CD14-positive monocyte (primary cell): ENCODE data around the gene EIF4G2. TPM values are rescaled to one million over a fixed set of nuclear protein-coding genes. Genes with fewer than 3 reads are reported as not detected.

Source experiments
- DNase-seq, 3 donors: peaks; one replicate each; pipeline ENCODE4 v3.0.0-alpha.2; 2011 to 2022
- H2AFZ ChIP-seq: 2 replicates; pipeline ENCODE4 v1.6.0; 2012; ENCODE audit warnings: mild to moderate bottlenecking, low read depth, low read length, inconsistent platforms; ENCODE audit not compliant: insufficient read depth, poor library complexity, severe bottlenecking
- H3K27ac ChIP-seq, 2 donors: 1 replicate in 1 of 2; 2 replicates in 1 of 2; pipeline ENCODE4 v1.5.1; 2012 to 2013; ENCODE audit warnings: low read length in 2 of 2, control low read depth in 1 of 2, inconsistent platforms in 1 of 2, low read depth in 1 of 2, mild to moderate bottlenecking in 1 of 2
- H3K27me3 ChIP-seq, 2 donors: one replicate each; pipeline versions ENCODE4 v1.6.0 to v1.6.1; 2011 to 2013; ENCODE audit warnings: low read length in 2 of 2; ENCODE audit not compliant: control insufficient read depth in 2 of 2, insufficient read depth in 2 of 2
- H3K36me3 ChIP-seq, 2 donors: replicated peaks in 1 of 2; 1 replicate in 1 of 2; 2 replicates in 1 of 2; pipeline versions ENCODE4 v1.5.1 to v1.6.1; 2012 to 2013; ENCODE audit warnings: low read length in 2 of 2, control low read depth in 1 of 2, inconsistent platforms in 1 of 2, mild to moderate bottlenecking in 1 of 2; ENCODE audit not compliant: insufficient read depth in 2 of 2, control insufficient read depth in 1 of 2
- H3K4me1 ChIP-seq, 2 donors: 1 replicate in 1 of 2; 2 replicates in 1 of 2; pipeline versions ENCODE4 v1.5.1 to v1.6.1; 2012 to 2013; ENCODE audit warnings: low read length in 2 of 2, control low read depth in 1 of 2, inconsistent platforms in 1 of 2, mild to moderate bottlenecking in 1 of 2, moderate library complexity in 1 of 2; ENCODE audit not compliant: insufficient read depth in 2 of 2, control insufficient read depth in 1 of 2
- H3K4me2 ChIP-seq: replicated peaks from 2 replicates; pipeline ENCODE3; 2012; ENCODE audit warnings: low read length, moderate library complexity, mild to moderate bottlenecking; ENCODE audit not compliant: poor library complexity, severe bottlenecking; ENCODE audit errors: extremely low read depth
- H3K4me3 ChIP-seq, 3 experiments: fragments of 200-600 bp in 1 of 3; sonication (generic) in 1 of 3; replicated peaks in 1 of 3; 1 replicate in 2 of 3; 2 replicates in 1 of 3; pipeline ENCODE4 v1.5.1; 2011 to 2013; ENCODE audit warnings: low read length in 3 of 3, mild to moderate bottlenecking in 3 of 3, control low read depth in 2 of 3, low read depth in 2 of 3, inconsistent platforms in 1 of 3, moderate library complexity in 1 of 3
- H3K79me2 ChIP-seq: 2 replicates; pipeline ENCODE4 v1.6.0; 2012; ENCODE audit warnings: mild to moderate bottlenecking, control low read depth, inconsistent platforms, low read length, moderate library complexity; ENCODE audit not compliant: insufficient read depth
- H3K9ac ChIP-seq: 2 replicates; pipeline ENCODE4 v1.6.0; 2017; ENCODE audit warnings: low read length, mild to moderate bottlenecking; ENCODE audit not compliant: insufficient read depth, poor library complexity, severe bottlenecking
- H3K9me3 ChIP-seq, 2 donors: replicated peaks in 1 of 2; 1 replicate in 1 of 2; 2 replicates in 1 of 2; pipeline versions ENCODE4 v1.5.1 to v1.6.1; 2012 to 2013; ENCODE audit warnings: low read length in 2 of 2, control low read depth in 1 of 2; ENCODE audit not compliant: control insufficient read depth in 1 of 2, insufficient read depth in 1 of 2
- H4K20me1 ChIP-seq: 2 replicates; pipeline ENCODE4 v1.6.0; 2012; ENCODE audit warnings: mild to moderate bottlenecking, low read length, control low read depth, moderate library complexity; ENCODE audit not compliant: insufficient read depth
- H3K27ac Mint-ChIP-seq, 7 donors: one replicate each; pipeline ENCODE4 v1.8.0; 2020; ENCODE audit warnings: mild to moderate bottlenecking in 7 of 7, mixed read lengths in 7 of 7, moderate library complexity in 6 of 7, inconsistent platforms in 2 of 7
- H3K27me3 Mint-ChIP-seq, 3 donors: one replicate each; pipeline ENCODE4 v1.8.0; 2021 to 2022; ENCODE audit warnings: low read depth in 3 of 3, mild to moderate bottlenecking in 3 of 3, mixed read lengths in 3 of 3, moderate library complexity in 3 of 3, inconsistent platforms in 1 of 3
- H3K36me3 Mint-ChIP-seq, 2 donors: one replicate each; pipeline ENCODE4 v1.8.0; 2020; ENCODE audit warnings: mixed read lengths in 2 of 2, inconsistent platforms in 1 of 2, mild to moderate bottlenecking in 1 of 2
- H3K4me1 Mint-ChIP-seq: one replicate; pipeline ENCODE4 v1.8.0; 2020; ENCODE audit warnings: mild to moderate bottlenecking, mixed read lengths
- H3K4me3 Mint-ChIP-seq, 2 donors: one replicate each; pipeline ENCODE4 v1.8.0; 2020; ENCODE audit warnings: mild to moderate bottlenecking in 2 of 2, mixed read lengths in 2 of 2, moderate library complexity in 1 of 2
- H3K9me3 Mint-ChIP-seq, 7 donors: one replicate each; pipeline ENCODE4 v1.8.0; 2020 to 2022; ENCODE audit warnings: mixed read lengths in 7 of 7, mild to moderate bottlenecking in 6 of 7, moderate library complexity in 6 of 7, inconsistent platforms in 2 of 7
- WGBS: methylation state at CpG from one replicate; pipeline ENCODE4 v1.1.5; 2013; ENCODE audit warnings: missing lambda C conversion rate; ENCODE audit not compliant: insufficient coverage; 5-methylcytosine and 5-hydroxymethylcytosine counted together
- intact Hi-C, 2 donors: fragments of 100-400 bp; cut with micrococcal nuclease; formaldehyde crosslinking; loops; one replicate each; pipeline versions ENCODE4 v1.15.0 to v1.15.1; 2023
- polyA plus RNA-seq, 3 donors: library from polyadenylated mRNA; depleted of rRNA in 1 of 3; unstranded in 2 of 3; stranded (reverse) in 1 of 3; fragments of 300-500 nt in 2 of 3; fragments of >200 nt in 1 of 3; fragmentation: Illumina TruSeq in 2 of 3; gene quantifications; 1 replicate in 2 of 3; 2 replicates in 1 of 3; pipeline ENCODE4 v1.2.3, GENCODE V29; 2012 to 2021
- TF ChIP-seq, protein P1 (sequence below): fragments of 200-600 bp; IDR thresholded peaks from one replicate; pipeline ENCODE4 v1.8.0; 2022; ENCODE audit warnings: antibody characterized with exemption, mild to moderate bottlenecking

The EIF4G2 gene
- polyA plus RNA-seq, 3 donors = 334 to 439 (median 386) TPM

DNA sequence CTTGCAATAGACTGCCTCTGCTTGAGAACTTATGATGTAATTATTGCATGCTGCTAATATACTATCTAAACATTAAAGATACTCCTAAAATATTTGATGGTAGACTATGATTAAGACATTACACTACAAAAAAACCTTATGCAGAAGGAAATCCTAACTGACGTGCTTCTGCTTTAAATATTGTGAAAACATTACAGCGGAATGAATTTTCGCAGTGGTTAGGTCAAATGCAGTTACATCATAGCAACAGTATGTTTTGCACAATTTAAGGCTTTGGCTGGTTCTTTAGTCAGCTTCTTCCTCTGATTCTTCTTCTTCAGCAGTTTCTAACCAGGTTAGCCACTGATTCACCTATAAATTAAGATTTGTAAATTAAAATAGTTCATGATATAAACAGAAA lies 11.2 kb downstream of the EIF4G2 start:
- intact Hi-C loops = loop anchor here in 1 of 2 donors (10.0 kb wide), 1 partner anchor 987 kb away; no protein-coding TSS in a partner anchor
- peaks cover 6 to 16% (median 7%) of the 10 kb centered on the region in 3 donors for H3K27me3 Mint-ChIP-seq
- Histone ChIP-seq H3K4me1 (peaks cover 34 to 40% of the 10 kb centered on the region in 2 donors), H3K9ac (no peak overlapping the region), H3K27me3 (peaks cover 0 to 4% of the 10 kb centered on the region in 2 donors), H3K27ac (peak overlapping the region in 1 of 2 donors; percentile 80), H4K20me1 (peaks cover 56% of the 10 kb centered on the region), H3K9me3 (no peaks in the 10 kb centered on the region), H3K4me2 (peak overlapping the region; percentile 28), H3K79me2 (peaks cover 18% of the 10 kb centered on the region), H2AFZ (no peak overlapping the region), H3K36me3 (peaks cover 61 to 70% of the 10 kb centered on the region in 2 donors), H3K4me3 (peak overlapping the region in 1 of 3 experiments; percentile 15)
- H3K36me3 Mint-ChIP-seq = peaks cover 69 to 71% of the 10 kb centered on the region in 2 donors
- DNase-seq = peak; percentile 74 to 93 (median 84)
- no peak overlapping the region for H3K4me3 Mint-ChIP-seq
- 0% methylated on average over 2 of the region's 3 CpGs for WGBS
- peaks cover 0 to 4% (median 0%) of the 10 kb centered on the region in 7 donors for H3K9me3 Mint-ChIP-seq
- peaks cover 44% of the 10 kb centered on the region for H3K4me1 Mint-ChIP-seq
- H3K27ac Mint-ChIP-seq = peak overlapping the region; percentile 89 to 97 (median 94)
- TF ChIP-seq, protein P1, sequence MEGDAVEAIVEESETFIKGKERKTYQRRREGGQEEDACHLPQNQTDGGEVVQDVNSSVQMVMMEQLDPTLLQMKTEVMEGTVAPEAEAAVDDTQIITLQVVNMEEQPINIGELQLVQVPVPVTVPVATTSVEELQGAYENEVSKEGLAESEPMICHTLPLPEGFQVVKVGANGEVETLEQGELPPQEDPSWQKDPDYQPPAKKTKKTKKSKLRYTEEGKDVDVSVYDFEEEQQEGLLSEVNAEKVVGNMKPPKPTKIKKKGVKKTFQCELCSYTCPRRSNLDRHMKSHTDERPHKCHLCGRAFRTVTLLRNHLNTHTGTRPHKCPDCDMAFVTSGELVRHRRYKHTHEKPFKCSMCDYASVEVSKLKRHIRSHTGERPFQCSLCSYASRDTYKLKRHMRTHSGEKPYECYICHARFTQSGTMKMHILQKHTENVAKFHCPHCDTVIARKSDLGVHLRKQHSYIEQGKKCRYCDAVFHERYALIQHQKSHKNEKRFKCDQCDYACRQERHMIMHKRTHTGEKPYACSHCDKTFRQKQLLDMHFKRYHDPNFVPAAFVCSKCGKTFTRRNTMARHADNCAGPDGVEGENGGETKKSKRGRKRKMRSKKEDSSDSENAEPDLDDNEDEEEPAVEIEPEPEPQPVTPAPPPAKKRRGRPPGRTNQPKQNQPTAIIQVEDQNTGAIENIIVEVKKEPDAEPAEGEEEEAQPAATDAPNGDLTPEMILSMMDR = no peak

DNA sequence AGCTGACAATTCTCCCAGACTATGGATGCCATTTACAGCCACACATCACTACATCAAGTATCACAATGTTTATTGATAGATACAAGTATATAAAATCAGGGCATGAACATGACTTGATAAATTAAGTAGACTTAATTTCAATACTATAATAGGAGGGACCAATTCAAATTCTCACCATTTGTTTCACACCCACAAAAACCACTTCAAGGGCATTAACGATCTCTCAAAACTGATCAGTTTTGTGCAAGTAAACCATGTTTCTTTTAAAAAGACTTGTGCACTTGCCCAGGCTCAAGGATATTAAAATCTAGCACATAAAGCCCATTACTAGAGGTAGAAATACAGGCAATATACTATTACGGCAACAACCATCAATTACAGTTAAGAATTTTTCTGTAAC lies 11.7 kb downstream of the EIF4G2 start:
- Histone ChIP-seq H3K4me2 (no peak overlapping the region), H3K27me3 (peaks cover 0 to 4% of the 10 kb centered on the region in 2 donors), H4K20me1 (peaks cover 51% of the 10 kb centered on the region), H2AFZ (no peak overlapping the region), H3K27ac (peak overlapping the region in 1 of 2 donors; percentile 80), H3K9me3 (no peaks in the 10 kb centered on the region), H3K79me2 (peaks cover 13% of the 10 kb centered on the region), H3K36me3 (peaks cover 56 to 65% of the 10 kb centered on the region in 2 donors), H3K4me1 (peaks cover 39 to 46% of the 10 kb centered on the region in 2 donors), H3K4me3 (peak overlapping the region in 1 of 3 experiments; percentile 15), H3K9ac (no peak overlapping the region)
- no peak overlapping the region for H3K4me3 Mint-ChIP-seq
- 80% methylated on average over 1 of the region's 2 CpGs for WGBS
- DNase-seq = no peak
- H3K9me3 Mint-ChIP-seq = peaks cover 0 to 4% (median 0%) of the 10 kb centered on the region in 7 donors
- TF ChIP-seq, protein P1 = no peak
- peak overlapping the region; percentile 76 to 92 (median 87) for H3K27ac Mint-ChIP-seq
- intact Hi-C loops = loop anchor here in 1 of 2 donors (10.0 kb wide), 1 partner anchor 988 kb away; no protein-coding TSS in a partner anchor
- peaks cover 49% of the 10 kb centered on the region for H3K4me1 Mint-ChIP-seq
- H3K36me3 Mint-ChIP-seq = peaks cover 64 to 66% of the 10 kb centered on the region in 2 donors
- peaks cover 6 to 16% (median 7%) of the 10 kb centered on the region in 3 donors for H3K27me3 Mint-ChIP-seq
